ENCODE results near the gene MYL3.

Gene MYL3

DNA sequence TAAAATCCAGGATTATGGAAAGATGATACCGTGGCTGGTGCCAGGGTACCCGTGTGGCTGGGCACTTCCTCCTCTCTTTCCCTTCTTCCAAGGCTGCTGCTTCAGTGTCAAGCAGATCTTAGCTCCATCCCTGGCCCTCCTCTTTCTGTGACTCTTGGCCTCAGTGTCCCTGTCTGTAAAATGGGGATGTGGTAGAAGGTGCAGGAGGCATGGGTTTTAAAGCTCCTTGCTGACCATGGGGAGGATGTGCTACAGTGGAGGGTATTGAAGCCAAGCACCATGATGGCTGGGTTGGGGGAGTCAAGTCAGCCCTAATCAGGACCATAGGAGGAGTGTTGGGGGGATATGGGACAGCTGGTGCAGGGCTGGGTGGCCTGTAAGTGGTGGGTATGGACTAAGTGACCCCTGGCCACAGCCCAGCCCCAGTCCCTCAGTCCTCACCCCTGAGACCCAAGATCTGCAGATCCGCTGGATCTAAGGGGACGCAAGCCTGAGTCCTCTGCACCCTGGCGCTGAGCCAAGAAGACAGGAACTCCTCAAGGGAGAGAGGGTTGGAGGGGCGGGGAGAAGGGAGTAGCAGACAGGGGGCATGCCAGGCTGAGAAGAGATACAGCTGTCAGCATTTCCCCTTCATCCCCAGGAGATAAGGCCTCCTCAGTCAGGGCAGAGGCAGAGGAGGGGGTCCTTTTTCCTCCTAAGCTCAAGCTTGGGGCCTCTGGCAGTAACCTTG lies 26.3 kb upstream of the MYL3 start:
- no peak overlapping the region for H3K27ac Mint-ChIP-seq
- H3K27me3 Mint-ChIP-seq (ENCODE audit: low read depth, poor library complexity) = peaks cover 33% of the 10 kb centered on the region
- H3K4me1 Mint-ChIP-seq = peaks cover 42% of the 10 kb centered on the region
- H3K4me3 Mint-ChIP-seq = no peak overlapping the region
- H3K9me3 Mint-ChIP-seq = no peaks in the 10 kb centered on the region
- TF ChIP-seq, protein P1, sequence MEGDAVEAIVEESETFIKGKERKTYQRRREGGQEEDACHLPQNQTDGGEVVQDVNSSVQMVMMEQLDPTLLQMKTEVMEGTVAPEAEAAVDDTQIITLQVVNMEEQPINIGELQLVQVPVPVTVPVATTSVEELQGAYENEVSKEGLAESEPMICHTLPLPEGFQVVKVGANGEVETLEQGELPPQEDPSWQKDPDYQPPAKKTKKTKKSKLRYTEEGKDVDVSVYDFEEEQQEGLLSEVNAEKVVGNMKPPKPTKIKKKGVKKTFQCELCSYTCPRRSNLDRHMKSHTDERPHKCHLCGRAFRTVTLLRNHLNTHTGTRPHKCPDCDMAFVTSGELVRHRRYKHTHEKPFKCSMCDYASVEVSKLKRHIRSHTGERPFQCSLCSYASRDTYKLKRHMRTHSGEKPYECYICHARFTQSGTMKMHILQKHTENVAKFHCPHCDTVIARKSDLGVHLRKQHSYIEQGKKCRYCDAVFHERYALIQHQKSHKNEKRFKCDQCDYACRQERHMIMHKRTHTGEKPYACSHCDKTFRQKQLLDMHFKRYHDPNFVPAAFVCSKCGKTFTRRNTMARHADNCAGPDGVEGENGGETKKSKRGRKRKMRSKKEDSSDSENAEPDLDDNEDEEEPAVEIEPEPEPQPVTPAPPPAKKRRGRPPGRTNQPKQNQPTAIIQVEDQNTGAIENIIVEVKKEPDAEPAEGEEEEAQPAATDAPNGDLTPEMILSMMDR (IDR thresholded peaks at IDR 0.05) = no peak
- DNase-seq = no peak
- H3K36me3 Mint-ChIP-seq (ENCODE audit: low read depth) = no peaks in the 10 kb centered on the region

DNA sequence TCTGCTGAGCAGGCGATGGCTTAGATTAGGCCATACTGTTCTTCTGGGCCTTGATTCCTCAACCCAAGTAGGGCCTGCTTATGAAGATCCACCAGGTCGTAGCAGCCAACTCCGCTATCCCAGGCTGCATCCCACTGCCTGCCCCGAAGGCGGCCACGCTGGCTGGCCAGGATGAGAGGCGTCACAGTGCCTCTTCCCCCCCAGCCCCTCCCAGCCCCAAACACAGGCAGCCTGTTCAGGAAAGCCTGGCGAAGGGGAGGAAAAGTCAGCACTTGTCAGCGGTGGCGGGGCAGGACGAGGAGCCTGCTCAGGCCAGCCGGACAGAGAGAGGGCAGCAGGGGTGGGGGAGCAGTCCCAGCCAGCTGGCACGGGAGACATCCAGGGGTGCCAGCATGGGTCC lies 25.5 kb upstream of the MYL3 start:
- Mint-ChIP-seq H3K4me3 (no peak overlapping the region), H3K9me3 (no peaks in the 10 kb centered on the region), H3K27ac (no peak overlapping the region), H3K27me3 (ENCODE audit: low read depth, poor library complexity) (peaks cover 41% of the 10 kb centered on the region), H3K4me1 (peaks cover 50% of the 10 kb centered on the region), H3K36me3 (ENCODE audit: low read depth) (no peaks in the 10 kb centered on the region)
- DNase-seq = no peak
- TF ChIP-seq, protein P1 (IDR thresholded peaks at IDR 0.05) = no peak

DNA sequence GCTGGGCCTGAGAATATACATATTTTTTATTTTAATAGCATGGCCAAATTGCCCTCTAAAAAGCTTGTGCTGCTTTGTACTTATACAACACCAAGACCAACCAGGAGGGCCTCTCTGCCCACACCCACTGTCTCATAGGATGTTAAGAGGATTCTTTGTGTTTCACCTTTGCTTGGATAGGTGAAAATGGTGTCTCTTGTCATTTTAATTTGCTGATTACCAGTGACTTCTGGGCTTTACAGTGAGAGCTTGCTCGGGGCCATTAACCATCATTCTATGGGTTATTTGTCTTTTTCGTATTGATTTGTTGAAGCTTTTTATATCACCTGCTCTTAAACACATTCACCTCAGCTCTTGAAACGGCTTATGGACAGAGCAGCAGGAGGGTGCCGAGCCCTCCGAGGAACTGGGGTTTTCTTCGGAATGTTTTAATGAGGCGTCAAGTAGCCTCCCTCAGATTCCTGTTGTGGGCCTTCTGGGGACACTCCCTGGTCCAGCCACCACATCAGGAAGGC lies 24.8 kb upstream of the MYL3 start:
- Mint-ChIP-seq H3K9me3 (no peaks in the 10 kb centered on the region), H3K36me3 (ENCODE audit: low read depth) (no peaks in the 10 kb centered on the region), H3K27ac (no peak overlapping the region), H3K27me3 (ENCODE audit: low read depth, poor library complexity) (peaks cover 44% of the 10 kb centered on the region), H3K4me3 (no peak overlapping the region), H3K4me1 (peaks cover 51% of the 10 kb centered on the region)
- DNase-seq = no peak
- TF ChIP-seq, protein P1 (IDR thresholded peaks at IDR 0.05) = no peak

DNA sequence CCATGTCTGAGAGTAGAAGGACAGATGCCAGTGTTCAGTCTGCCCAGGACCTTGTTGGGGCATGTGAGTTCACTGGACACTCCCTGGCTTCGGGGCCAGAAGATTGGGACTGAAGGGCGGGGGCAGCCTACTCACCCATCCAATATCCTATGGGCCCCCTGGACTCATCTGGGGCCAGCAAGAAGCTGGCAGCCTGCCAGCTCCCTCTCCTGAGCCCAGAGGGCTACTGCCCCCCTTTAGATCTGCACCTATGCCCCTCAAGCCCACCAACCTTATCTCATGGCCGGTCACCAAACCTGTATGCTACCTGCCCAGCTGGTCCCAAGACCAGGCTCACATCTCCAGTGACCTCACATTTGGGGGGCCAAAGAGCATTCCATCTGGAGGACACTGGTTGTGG lies 22.4 kb upstream of the MYL3 start:
- Mint-ChIP-seq H3K27ac (no peak overlapping the region), H3K36me3 (ENCODE audit: low read depth) (no peaks in the 10 kb centered on the region), H3K4me3 (no peak overlapping the region), H3K4me1 (peaks cover 31% of the 10 kb centered on the region), H3K27me3 (ENCODE audit: low read depth, poor library complexity) (peaks cover 54% of the 10 kb centered on the region), H3K9me3 (no peaks in the 10 kb centered on the region)
- TF ChIP-seq, protein P1 (IDR thresholded peaks at IDR 0.05) = no peak
- no peak for DNase-seq

DNA sequence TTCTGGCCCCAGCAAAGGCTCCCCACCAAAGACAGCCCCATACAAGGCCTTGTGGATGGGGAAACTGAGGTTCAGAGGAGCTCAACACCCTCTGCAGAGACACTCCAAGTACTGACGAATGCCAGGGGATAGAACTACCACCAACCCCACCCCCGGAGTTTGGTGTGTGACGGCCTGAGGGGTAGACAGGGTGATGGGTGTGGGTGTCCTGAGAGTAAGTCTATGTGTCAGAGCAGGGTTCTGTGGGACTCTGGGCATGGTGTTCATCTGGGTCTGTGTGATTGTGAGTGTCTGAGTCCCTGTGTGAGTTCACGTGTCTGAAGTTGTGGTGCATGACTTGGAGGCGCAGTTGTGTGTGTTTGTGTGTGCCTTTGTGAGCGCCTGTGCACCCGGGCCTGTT lies 21.7 kb upstream of the MYL3 start:
- Mint-ChIP-seq H3K27ac (no peak overlapping the region), H3K36me3 (ENCODE audit: low read depth) (no peaks in the 10 kb centered on the region), H3K4me3 (peak overlapping the region; percentile 50), H3K4me1 (peaks cover 38% of the 10 kb centered on the region), H3K27me3 (ENCODE audit: low read depth, poor library complexity) (peaks cover 52% of the 10 kb centered on the region), H3K9me3 (no peaks in the 10 kb centered on the region)
- TF ChIP-seq, protein P1 (IDR thresholded peaks at IDR 0.05) = no peak
- no peak for DNase-seq

DNA sequence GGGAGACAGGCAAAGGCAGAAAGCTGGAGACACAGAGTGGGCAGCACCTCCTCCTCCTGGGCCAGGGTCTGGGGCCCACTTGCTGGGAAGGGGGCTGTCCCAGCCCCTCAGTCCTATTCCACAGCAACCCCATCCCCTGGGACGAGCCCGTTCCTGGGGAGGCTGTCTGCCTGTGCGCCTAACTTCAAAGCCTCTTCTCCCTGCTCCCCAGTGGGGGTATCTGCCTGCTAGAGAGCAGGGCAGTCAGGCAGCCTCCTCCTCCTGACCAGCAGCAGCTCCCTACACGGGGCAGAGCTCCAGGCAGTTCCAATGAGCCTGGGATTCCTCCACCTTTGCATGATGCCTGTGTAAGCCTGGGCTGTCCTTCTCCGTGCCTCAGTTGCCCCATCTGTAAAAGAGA lies 21.2 kb upstream of the MYL3 start:
- TF ChIP-seq, protein P1 (IDR thresholded peaks at IDR 0.05) = no peak
- H3K36me3 Mint-ChIP-seq (ENCODE audit: low read depth) = no peaks in the 10 kb centered on the region
- peaks cover 39% of the 10 kb centered on the region for H3K4me1 Mint-ChIP-seq
- H3K4me3 Mint-ChIP-seq = peak overlapping the region; percentile 75
- peaks cover 52% of the 10 kb centered on the region for H3K27me3 Mint-ChIP-seq (ENCODE audit: low read depth, poor library complexity)
- DNase-seq = no peak
- H3K27ac Mint-ChIP-seq = no peak overlapping the region
- H3K9me3 Mint-ChIP-seq = no peaks in the 10 kb centered on the region

Measured in nephron progenitor cell (in vitro differentiated cells).